ENCODE measurements around the gene HOXC12.

HOXC12 gene

GRCh38 chr12:53937099-53937498, 17.6 kb upstream of the HOXC12 start:
- H3K9me3 ChIP-seq: no peaks in the 10 kb centered on the region
- no peak for DNase-seq (ENCODE audit: low spot score in 2 of 2)
- H3K4me1 ChIP-seq: peaks cover 22% of the 10 kb centered on the region
- H3K4me3 ChIP-seq: no peak overlapping the region
- in situ Hi-C loops (cut with MboI; ENCODE audit: low sequenced_read_pairs): no loop called here
- peaks cover 21% of the 10 kb centered on the region for H3K27me3 ChIP-seq (ENCODE audit: low read depth)
- H3K36me3 ChIP-seq (replicated peaks): no peaks in the 10 kb centered on the region

GRCh38 chr12:53937596-53938325, 16.9 kb upstream of the HOXC12 start:
- H3K4me3 ChIP-seq: peak overlapping the region; percentile 46
- no peak for DNase-seq (ENCODE audit: low spot score in 2 of 2)

GRCh38 chr12:53938326-53939140, 16.2 kb upstream of the HOXC12 start, which contains the start of gene HOXC13:
Gene HOXC13, plus strand, starts transcription at chr12:53938831. Its CDS starts 76 bp downstream, at chr12:53938907.
- DNase-seq (ENCODE audit: low spot score in 2 of 2): peak; percentile 98 to 100
- peaks cover 25% of the 10 kb centered on the region for H3K4me1 ChIP-seq
- H3K4me3 ChIP-seq: peak within 1 kb of the TSS; percentile 46
- peaks cover 16% of the 10 kb centered on the region for H3K27me3 ChIP-seq (ENCODE audit: low read depth)
- no peaks in the 10 kb centered on the region for H3K36me3 ChIP-seq (replicated peaks)
- no peaks in the 10 kb centered on the region for H3K9me3 ChIP-seq
- in situ Hi-C loops (cut with MboI; ENCODE audit: low sequenced_read_pairs): no loop called here

More at GRCh38 chr12:53937596-53938325, 16.9 kb upstream of the HOXC12 start:
- Histone ChIP-seq H3K36me3 (replicated peaks) (no peaks in the 10 kb centered on the region), H3K27me3 (ENCODE audit: low read depth) (peaks cover 17% of the 10 kb centered on the region), H3K9me3 (no peaks in the 10 kb centered on the region), H3K4me1 (peaks cover 22% of the 10 kb centered on the region)
- in situ Hi-C loops (cut with MboI; ENCODE audit: low sequenced_read_pairs): no loop called here

- DNase-seq (ENCODE audit: low spot score in 2 of 2): peak; percentile 28 to 65
- H3K4me3 ChIP-seq: peak overlapping the region; percentile 46
- H3K36me3 ChIP-seq (replicated peaks): no peaks in the 10 kb centered on the region
- peaks cover 25% of the 10 kb centered on the region for H3K4me1 ChIP-seq
- peaks cover 12% of the 10 kb centered on the region for H3K27me3 ChIP-seq (ENCODE audit: low read depth)
- H3K9me3 ChIP-seq: no peaks in the 10 kb centered on the region
- in situ Hi-C loops (cut with MboI; ENCODE audit: low sequenced_read_pairs): no loop called here
Observed at GRCh38 chr12:53939141-53940108, 15.3 kb upstream of the HOXC12 start.

- H3K27me3 ChIP-seq (ENCODE audit: low read depth): peaks cover 5% of the 10 kb centered on the region
- in situ Hi-C loops (cut with MboI; ENCODE audit: low sequenced_read_pairs): no loop called here
Observed at GRCh38 chr12:53940443-53941014, 14.2 kb upstream of the HOXC12 start.

GRCh38 chr12:53941187-53941586, 13.5 kb upstream of the HOXC12 start:
- H3K36me3 ChIP-seq (replicated peaks): no peaks in the 10 kb centered on the region; the same call in 1 of the 2 replicates
- H3K9me3 ChIP-seq: no peaks in the 10 kb centered on the region
- peaks cover 23% of the 10 kb centered on the region for H3K4me1 ChIP-seq
- in situ Hi-C loops (cut with MboI; ENCODE audit: low sequenced_read_pairs): no loop called here
- no peak for DNase-seq (ENCODE audit: low spot score in 2 of 2)
- no peaks in the 10 kb centered on the region for H3K27me3 ChIP-seq (ENCODE audit: low read depth)
- H3K4me3 ChIP-seq: no peak overlapping the region

More at GRCh38 chr12:53940443-53941014, 14.2 kb upstream of the HOXC12 start:
- peak overlapping the region; percentile 46 for H3K4me3 ChIP-seq
- peaks cover 25% of the 10 kb centered on the region for H3K4me1 ChIP-seq
- DNase-seq (ENCODE audit: low spot score in 2 of 2): no peak
- no peaks in the 10 kb centered on the region for H3K36me3 ChIP-seq (replicated peaks)
- no peaks in the 10 kb centered on the region for H3K9me3 ChIP-seq

- no peaks in the 10 kb centered on the region for H3K27me3 ChIP-seq (ENCODE audit: low read depth)
- H3K9me3 ChIP-seq: no peaks in the 10 kb centered on the region
- no peak overlapping the region; the same call in 1 of the 2 replicates for H3K4me3 ChIP-seq
- in situ Hi-C loops (cut with MboI; ENCODE audit: low sequenced_read_pairs): no loop called here
- no peak for DNase-seq (ENCODE audit: low spot score in 2 of 2)
- H3K36me3 ChIP-seq (replicated peaks): no peaks in the 10 kb centered on the region; the same call in 1 of the 2 replicates
- peaks cover 23% of the 10 kb centered on the region for H3K4me1 ChIP-seq
Observed at GRCh38 chr12:53941750-53942149, 13.0 kb upstream of the HOXC12 start.

- Histone ChIP-seq H3K4me3 (no peak overlapping the region), H3K27me3 (ENCODE audit: low read depth) (no peaks in the 10 kb centered on the region), H3K36me3 (replicated peaks) (no peaks in the 10 kb centered on the region; the same call in 1 of the 2 replicates)
Observed at GRCh38 chr12:53942467-53942997, 12.2 kb upstream of the HOXC12 start.

GRCh38 chr12:53944209-53944608, 10.5 kb upstream of the HOXC12 start:
- H3K27me3 ChIP-seq (ENCODE audit: low read depth): no peaks in the 10 kb centered on the region
- no peak for DNase-seq (ENCODE audit: low spot score in 2 of 2)
- H3K4me3 ChIP-seq: no peak overlapping the region
- in situ Hi-C loops (cut with MboI; ENCODE audit: low sequenced_read_pairs): no loop called here
- H3K9me3 ChIP-seq: no peaks in the 10 kb centered on the region
- H3K4me1 ChIP-seq: peaks cover 18% of the 10 kb centered on the region
- no peaks in the 10 kb centered on the region; the same call in 1 of the 2 replicates for H3K36me3 ChIP-seq (replicated peaks)

More at GRCh38 chr12:53942467-53942997, 12.2 kb upstream of the HOXC12 start:
- in situ Hi-C loops (cut with MboI; ENCODE audit: low sequenced_read_pairs): no loop called here
- Histone ChIP-seq H3K9me3 (no peaks in the 10 kb centered on the region), H3K4me1 (peaks cover 23% of the 10 kb centered on the region)
- DNase-seq (ENCODE audit: low spot score in 2 of 2): no peak

- H3K4me3 ChIP-seq: no peak overlapping the region
- DNase-seq (ENCODE audit: low spot score in 2 of 2): no peak
- in situ Hi-C loops (cut with MboI; ENCODE audit: low sequenced_read_pairs): no loop called here
- H3K27me3 ChIP-seq (ENCODE audit: low read depth): no peaks in the 10 kb centered on the region
- no peaks in the 10 kb centered on the region for H3K9me3 ChIP-seq
- H3K36me3 ChIP-seq (replicated peaks): no peaks in the 10 kb centered on the region; the same call in 1 of the 2 replicates
- H3K4me1 ChIP-seq: peaks cover 14% of the 10 kb centered on the region
Observed at GRCh38 chr12:53944907-53945847, 9.5 kb upstream of the HOXC12 start.

- H3K4me1 ChIP-seq: peaks cover 3% of the 10 kb centered on the region; the same call in 1 of the 2 replicates
- H3K4me3 ChIP-seq: no peak overlapping the region
- in situ Hi-C loops (cut with MboI; ENCODE audit: low sequenced_read_pairs): no loop called here
Observed at GRCh38 chr12:53947743-53948142, 7.0 kb upstream of the HOXC12 start.

More at GRCh38 chr12:53947743-53948142, 7.0 kb upstream of the HOXC12 start:
- H3K36me3 ChIP-seq (replicated peaks): no peaks in the 10 kb centered on the region; the same call in 1 of the 2 replicates
- no peaks in the 10 kb centered on the region for H3K9me3 ChIP-seq
- no peaks in the 10 kb centered on the region for H3K27me3 ChIP-seq (ENCODE audit: low read depth)
- no peak for DNase-seq (ENCODE audit: low spot score in 2 of 2)
